HepG2 (cell line): ENCODE results near the gene PNKD. TPM values are rescaled to one million over a fixed set of nuclear protein-coding genes. Genes with fewer than 3 reads are reported as not detected.

Experiments used
- CEBPB ChIP-seq: IDR thresholded peaks from 2 replicates; pipeline ENCODE4 v1.6.1; 2011; ENCODE audit warnings: low read depth, low read length, improper control_type of control experiment, borderline replicate concordance
- KLF15 ChIP-seq: sonication (generic); formaldehyde crosslinking; IDR thresholded peaks from 2 replicates; pipeline ENCODE4 v1.8.1; 2023; ENCODE audit warnings: borderline replicate concordance, mild to moderate bottlenecking, inconsistent platforms, missing genetic modification reagents, mixed read lengths
- PHB2 ChIP-seq: fragments of 450-650 bp; IDR thresholded peaks from 2 replicates; pipeline ENCODE4 v1.6.1; 2018; ENCODE audit not compliant: partially characterized antibody
- SAP130 ChIP-seq: IDR thresholded peaks from 2 replicates; pipeline ENCODE4 v1.6.1; 2016; ENCODE audit warnings: low read depth
- TARDBP ChIP-seq: sonication (generic); formaldehyde crosslinking; IDR thresholded peaks from 2 replicates; pipeline ENCODE4 v1.8.0; 2022; ENCODE audit warnings: mild to moderate bottlenecking, missing genetic modification reagents
- ZC3H4 ChIP-seq: sonication (generic); formaldehyde crosslinking; IDR thresholded peaks from 2 replicates; pipeline ENCODE4 v1.4.0; 2020; ENCODE audit warnings: missing genetic modification reagents, borderline replicate concordance
- ZNF432 ChIP-seq: sonication (generic); formaldehyde crosslinking; IDR thresholded peaks from 2 replicates; pipeline ENCODE4 v1.5.0; 2020; ENCODE audit warnings: missing genetic modification reagents, mild to moderate bottlenecking, borderline replicate concordance
- polyA plus RNA-seq, 8 experiments: library from polyadenylated mRNA; depleted of rRNA in 3 of 8; stranded (reverse) in 7 of 8; unstranded in 1 of 8; fragments of >200 nt; fragmentation: Illumina TruSeq in 4 of 8; extraction: Trizol in 4 of 8; gene quantifications; 2 replicates each; pipeline versions ENCODE4 v1.2.1 to v1.2.3, GENCODE V29; 2011 to 2016; ENCODE audit warnings: low read depth in 4 of 8, missing spikeins in 1 of 8, mixed read lengths in 1 of 8; ENCODE audit not compliant: insufficient read depth in 1 of 8
- total RNA-seq, 5 experiments: library from RNA; depleted of rRNA; stranded (reverse); fragments of >200 nt; fragmentation: Illumina TruSeq; extraction: Trizol; gene quantifications; 2 replicates each; pipeline ENCODE4 v1.2.3, GENCODE V29; 2016; ENCODE audit warnings: low read depth in 1 of 5
- TF ChIP-seq, protein P1 (sequence below): sonication (generic); formaldehyde crosslinking; IDR thresholded peaks from 2 replicates; pipeline ENCODE4 v1.5.0; 2020; ENCODE audit warnings: mild to moderate bottlenecking, missing genetic modification reagents, borderline replicate concordance
- TF ChIP-seq, protein P2 (sequence below), 2 experiments: fragments of 450-650 bp in 1 of 2; sonication (generic) in 1 of 2; formaldehyde crosslinking; IDR thresholded peaks; 2 replicates each; pipeline versions ENCODE4 v1.5.0 to v1.8.0; 2020 to 2022; ENCODE audit warnings: mild to moderate bottlenecking in 1 of 2, missing genetic modification reagents in 1 of 2
- TF ChIP-seq, protein P3 (sequence below): sonication (generic); formaldehyde crosslinking; IDR thresholded peaks from 2 replicates; pipeline ENCODE4 v1.4.0; 2020; ENCODE audit warnings: mild to moderate bottlenecking, missing genetic modification reagents
- TF ChIP-seq, protein P4 (sequence below): sonication (generic); formaldehyde crosslinking; IDR thresholded peaks from 2 replicates; pipeline ENCODE4 v1.8.0; 2023; ENCODE audit warnings: mild to moderate bottlenecking, missing genetic modification reagents
- TF ChIP-seq, protein P5 (sequence below): sonication (generic); formaldehyde crosslinking; IDR thresholded peaks from 2 replicates; pipeline ENCODE4 v1.8.1; 2022; ENCODE audit warnings: low read depth, mild to moderate bottlenecking, missing genetic modification reagents
- TF ChIP-seq, protein P6 (sequence below): sonication (generic); formaldehyde crosslinking; IDR thresholded peaks from 2 replicates; pipeline ENCODE4 v1.8.0; 2022; ENCODE audit warnings: missing genetic modification reagents, mild to moderate bottlenecking, borderline replicate concordance

PNKD gene
- total and polyA plus RNA-seq, 2 of the 13 experiments (the other 11 are each of a cell fraction or from before 2014, with no cell fraction given) = 55.9 to 80.4 TPM

DNA sequence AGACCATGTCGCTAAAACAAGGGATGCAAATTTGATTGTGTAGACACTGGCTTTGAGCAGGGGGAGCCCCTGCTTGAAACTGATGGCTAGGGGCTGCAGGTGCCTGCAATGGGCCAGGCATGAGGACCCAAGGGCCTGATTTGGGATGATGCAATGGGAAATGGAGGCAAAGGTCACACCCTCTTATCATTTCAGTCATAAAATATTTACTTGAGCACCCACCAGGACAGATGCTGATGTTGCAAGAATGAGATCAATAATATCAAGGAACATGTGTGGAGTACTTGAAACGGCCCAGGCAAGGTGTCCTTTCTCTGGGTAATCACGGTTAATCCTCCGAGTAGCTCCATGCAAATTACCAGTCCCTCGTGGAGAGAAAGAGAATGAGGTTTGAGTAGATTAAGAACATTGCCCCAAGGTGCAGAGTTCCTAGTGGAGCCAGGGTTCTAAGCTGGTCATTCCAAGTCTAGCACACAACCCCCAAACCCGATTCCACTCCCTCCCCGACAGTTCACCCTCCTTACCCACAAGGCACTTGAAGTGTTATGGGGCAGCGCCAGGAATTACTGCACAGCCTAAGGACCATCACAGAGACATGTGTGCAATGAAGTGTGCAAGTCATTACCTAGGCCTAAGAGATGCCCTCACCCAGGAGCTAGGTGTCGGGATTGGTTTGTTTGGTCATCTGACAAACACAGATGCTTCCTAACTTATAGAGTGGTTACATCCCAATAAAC is 36.0 kb downstream of the PNKD start (continued):
- TF ChIP-seq, protein P1, sequence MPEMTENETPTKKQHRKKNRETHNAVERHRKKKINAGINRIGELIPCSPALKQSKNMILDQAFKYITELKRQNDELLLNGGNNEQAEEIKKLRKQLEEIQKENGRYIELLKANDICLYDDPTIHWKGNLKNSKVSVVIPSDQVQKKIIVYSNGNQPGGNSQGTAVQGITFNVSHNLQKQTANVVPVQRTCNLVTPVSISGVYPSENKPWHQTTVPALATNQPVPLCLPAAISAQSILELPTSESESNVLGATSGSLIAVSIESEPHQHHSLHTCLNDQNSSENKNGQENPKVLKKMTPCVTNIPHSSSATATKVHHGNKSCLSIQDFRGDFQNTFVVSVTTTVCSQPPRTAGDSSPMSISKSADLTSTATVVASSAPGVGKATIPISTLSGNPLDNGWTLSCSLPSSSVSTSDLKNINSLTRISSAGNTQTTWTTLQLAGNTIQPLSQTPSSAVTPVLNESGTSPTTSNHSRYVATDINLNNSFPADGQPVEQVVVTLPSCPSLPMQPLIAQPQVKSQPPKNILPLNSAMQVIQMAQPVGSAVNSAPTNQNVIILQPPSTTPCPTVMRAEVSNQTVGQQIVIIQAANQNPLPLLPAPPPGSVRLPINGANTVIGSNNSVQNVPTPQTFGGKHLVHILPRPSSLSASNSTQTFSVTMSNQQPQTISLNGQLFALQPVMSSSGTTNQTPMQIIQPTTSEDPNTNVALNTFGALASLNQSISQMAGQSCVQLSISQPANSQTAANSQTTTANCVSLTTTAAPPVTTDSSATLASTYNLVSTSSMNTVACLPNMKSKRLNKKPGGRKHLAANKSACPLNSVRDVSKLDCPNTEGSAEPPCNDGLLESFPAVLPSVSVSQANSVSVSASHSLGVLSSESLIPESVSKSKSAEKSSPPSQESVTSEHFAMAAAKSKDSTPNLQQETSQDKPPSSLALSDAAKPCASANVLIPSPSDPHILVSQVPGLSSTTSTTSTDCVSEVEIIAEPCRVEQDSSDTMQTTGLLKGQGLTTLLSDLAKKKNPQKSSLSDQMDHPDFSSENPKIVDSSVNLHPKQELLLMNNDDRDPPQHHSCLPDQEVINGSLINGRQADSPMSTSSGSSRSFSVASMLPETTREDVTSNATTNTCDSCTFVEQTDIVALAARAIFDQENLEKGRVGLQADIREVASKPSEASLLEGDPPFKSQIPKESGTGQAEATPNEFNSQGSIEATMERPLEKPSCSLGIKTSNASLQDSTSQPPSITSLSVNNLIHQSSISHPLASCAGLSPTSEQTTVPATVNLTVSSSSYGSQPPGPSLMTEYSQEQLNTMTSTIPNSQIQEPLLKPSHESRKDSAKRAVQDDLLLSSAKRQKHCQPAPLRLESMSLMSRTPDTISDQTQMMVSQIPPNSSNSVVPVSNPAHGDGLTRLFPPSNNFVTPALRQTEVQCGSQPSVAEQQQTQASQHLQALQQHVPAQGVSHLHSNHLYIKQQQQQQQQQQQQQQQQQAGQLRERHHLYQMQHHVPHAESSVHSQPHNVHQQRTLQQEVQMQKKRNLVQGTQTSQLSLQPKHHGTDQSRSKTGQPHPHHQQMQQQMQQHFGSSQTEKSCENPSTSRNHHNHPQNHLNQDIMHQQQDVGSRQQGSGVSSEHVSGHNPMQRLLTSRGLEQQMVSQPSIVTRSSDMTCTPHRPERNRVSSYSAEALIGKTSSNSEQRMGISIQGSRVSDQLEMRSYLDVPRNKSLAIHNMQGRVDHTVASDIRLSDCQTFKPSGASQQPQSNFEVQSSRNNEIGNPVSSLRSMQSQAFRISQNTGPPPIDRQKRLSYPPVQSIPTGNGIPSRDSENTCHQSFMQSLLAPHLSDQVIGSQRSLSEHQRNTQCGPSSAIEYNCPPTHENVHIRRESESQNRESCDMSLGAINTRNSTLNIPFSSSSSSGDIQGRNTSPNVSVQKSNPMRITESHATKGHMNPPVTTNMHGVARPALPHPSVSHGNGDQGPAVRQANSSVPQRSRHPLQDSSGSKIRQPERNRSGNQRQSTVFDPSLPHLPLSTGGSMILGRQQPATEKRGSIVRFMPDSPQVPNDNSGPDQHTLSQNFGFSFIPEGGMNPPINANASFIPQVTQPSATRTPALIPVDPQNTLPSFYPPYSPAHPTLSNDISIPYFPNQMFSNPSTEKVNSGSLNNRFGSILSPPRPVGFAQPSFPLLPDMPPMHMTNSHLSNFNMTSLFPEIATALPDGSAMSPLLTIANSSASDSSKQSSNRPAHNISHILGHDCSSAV (CRISPR knock-in tag) = no peak
- TF ChIP-seq, protein P2, sequence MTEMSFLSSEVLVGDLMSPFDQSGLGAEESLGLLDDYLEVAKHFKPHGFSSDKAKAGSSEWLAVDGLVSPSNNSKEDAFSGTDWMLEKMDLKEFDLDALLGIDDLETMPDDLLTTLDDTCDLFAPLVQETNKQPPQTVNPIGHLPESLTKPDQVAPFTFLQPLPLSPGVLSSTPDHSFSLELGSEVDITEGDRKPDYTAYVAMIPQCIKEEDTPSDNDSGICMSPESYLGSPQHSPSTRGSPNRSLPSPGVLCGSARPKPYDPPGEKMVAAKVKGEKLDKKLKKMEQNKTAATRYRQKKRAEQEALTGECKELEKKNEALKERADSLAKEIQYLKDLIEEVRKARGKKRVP (CRISPR knock-in tag; IDR thresholded peaks at IDR 0.05) = peak; percentile 28 to 85; a peak in 2 of 4 replicates
- TF ChIP-seq, protein P3, sequence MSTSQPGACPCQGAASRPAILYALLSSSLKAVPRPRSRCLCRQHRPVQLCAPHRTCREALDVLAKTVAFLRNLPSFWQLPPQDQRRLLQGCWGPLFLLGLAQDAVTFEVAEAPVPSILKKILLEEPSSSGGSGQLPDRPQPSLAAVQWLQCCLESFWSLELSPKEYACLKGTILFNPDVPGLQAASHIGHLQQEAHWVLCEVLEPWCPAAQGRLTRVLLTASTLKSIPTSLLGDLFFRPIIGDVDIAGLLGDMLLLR = no peak
- TF ChIP-seq KLF15 (no peak), SAP130 (no peak), TARDBP (CRISPR knock-in tag) (no peak), CEBPB (peak; percentile 69; the same call in 1 of the 2 replicates), PHB2 (no peak), ZNF432 (CRISPR knock-in tag) (no peak), ZC3H4 (no peak)
- TF ChIP-seq, protein P4, sequence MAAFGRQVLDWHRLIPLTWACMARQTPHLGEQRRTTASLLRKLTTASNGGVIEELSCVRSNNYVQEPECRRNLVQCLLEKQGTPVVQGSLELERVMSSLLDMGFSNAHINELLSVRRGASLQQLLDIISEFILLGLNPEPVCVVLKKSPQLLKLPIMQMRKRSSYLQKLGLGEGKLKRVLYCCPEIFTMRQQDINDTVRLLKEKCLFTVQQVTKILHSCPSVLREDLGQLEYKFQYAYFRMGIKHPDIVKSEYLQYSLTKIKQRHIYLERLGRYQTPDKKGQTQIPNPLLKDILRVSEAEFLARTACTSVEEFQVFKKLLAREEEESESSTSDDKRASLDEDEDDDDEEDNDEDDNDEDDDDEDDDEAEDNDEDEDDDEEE = no peak
- TF ChIP-seq, protein P5, sequence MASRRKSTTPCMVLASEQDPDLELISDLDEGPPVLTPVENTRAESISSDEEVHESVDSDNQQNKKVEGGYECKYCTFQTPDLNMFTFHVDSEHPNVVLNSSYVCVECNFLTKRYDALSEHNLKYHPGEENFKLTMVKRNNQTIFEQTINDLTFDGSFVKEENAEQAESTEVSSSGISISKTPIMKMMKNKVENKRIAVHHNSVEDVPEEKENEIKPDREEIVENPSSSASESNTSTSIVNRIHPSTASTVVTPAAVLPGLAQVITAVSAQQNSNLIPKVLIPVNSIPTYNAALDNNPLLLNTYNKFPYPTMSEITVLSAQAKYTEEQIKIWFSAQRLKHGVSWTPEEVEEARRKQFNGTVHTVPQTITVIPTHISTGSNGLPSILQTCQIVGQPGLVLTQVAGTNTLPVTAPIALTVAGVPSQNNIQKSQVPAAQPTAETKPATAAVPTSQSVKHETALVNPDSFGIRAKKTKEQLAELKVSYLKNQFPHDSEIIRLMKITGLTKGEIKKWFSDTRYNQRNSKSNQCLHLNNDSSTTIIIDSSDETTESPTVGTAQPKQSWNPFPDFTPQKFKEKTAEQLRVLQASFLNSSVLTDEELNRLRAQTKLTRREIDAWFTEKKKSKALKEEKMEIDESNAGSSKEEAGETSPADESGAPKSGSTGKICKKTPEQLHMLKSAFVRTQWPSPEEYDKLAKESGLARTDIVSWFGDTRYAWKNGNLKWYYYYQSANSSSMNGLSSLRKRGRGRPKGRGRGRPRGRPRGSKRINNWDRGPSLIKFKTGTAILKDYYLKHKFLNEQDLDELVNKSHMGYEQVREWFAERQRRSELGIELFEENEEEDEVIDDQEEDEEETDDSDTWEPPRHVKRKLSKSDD (CRISPR knock-in tag) = 0 out of 2 replicates have a peak, but pooled peaks have one; percentile 63
- TF ChIP-seq, protein P6, sequence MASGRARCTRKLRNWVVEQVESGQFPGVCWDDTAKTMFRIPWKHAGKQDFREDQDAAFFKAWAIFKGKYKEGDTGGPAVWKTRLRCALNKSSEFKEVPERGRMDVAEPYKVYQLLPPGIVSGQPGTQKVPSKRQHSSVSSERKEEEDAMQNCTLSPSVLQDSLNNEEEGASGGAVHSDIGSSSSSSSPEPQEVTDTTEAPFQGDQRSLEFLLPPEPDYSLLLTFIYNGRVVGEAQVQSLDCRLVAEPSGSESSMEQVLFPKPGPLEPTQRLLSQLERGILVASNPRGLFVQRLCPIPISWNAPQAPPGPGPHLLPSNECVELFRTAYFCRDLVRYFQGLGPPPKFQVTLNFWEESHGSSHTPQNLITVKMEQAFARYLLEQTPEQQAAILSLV (CRISPR knock-in tag) = no peak
